Upper lobe of left lung (tissue), 4 donors: ENCODE results near the gene RACK1.

Experiments
- EP300 ChIP-seq, 4 donors: sonication (generic); formaldehyde crosslinking; IDR thresholded peaks; one replicate each; pipeline ENCODE4 v1.5.1; 2017; ENCODE audit warnings: antibody characterized with exemption in 4 of 4, control low read depth in 2 of 4
- POLR2A ChIP-seq, 4 donors: fragments of 450-650 bp; IDR thresholded peaks; one replicate each; pipeline ENCODE4 v1.5.1; 2016 to 2017; ENCODE audit warnings: antibody characterized with exemption in 4 of 4, mild to moderate bottlenecking in 2 of 4
- POLR2AphosphoS5 ChIP-seq, 2 donors: sonication (generic); formaldehyde crosslinking; IDR thresholded peaks; one replicate each; pipeline ENCODE4 v1.5.1; 2017; ENCODE audit warnings: antibody characterized with exemption in 2 of 2
- TF ChIP-seq, protein P1 (sequence below), 6 experiments: fragments of 450-650 bp in 4 of 6; fragments of 200-600 bp in 2 of 6; sonication (generic) in 2 of 6; IDR thresholded peaks; one replicate each; pipeline ENCODE4 v1.5.1; 2016 to 2019; ENCODE audit warnings: antibody characterized with exemption in 6 of 6

DNA sequence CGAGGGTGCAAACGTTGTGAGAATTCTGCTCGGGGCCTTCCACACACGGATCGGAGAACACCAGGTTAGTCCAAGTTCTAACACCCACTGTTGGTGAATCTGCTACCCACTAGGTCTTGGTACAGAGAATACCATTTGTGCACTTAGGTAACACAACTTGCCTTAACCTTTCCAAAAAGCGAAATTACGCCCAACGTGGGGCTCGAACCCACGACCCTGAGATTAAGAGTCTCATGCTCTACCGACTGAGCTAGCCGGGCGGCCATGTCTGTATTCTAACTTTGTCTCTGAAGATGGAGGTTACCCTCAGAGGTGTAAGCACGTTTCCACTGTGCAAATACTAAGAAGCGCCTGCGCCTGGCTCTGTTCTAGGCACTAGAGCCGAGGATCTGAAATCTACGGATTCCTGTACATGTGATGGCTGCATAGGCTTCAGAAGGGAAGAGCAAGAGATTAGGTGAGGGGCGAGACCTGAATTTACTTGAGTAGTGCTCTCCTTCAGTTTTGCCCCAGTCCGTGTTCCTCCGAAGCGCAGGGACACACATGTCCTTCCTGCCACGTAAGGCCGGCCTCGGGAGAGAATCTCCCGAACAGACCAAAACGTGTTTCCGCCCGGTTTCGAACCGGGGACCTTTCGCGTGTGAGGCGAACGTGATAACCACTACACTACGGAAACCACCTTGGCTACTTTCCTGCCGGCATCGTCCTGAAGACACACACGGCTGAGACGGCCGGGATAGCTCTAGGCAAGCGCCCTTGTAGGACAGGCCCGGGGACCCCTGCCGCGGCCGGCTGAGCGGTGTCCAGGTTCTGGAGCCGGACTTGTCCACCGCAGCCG, 21.7 kb downstream of the RACK1 start:
- TF ChIP-seq EP300 (IDR thresholded peaks at IDR 0.05) (no peak), POLR2A (IDR thresholded peaks at IDR 0.05) (peak in 1 of 4 donors; percentile 36), POLR2AphosphoS5 (IDR thresholded peaks at IDR 0.05) (peak; percentile 64 to 84)
- TF ChIP-seq, protein P1, sequence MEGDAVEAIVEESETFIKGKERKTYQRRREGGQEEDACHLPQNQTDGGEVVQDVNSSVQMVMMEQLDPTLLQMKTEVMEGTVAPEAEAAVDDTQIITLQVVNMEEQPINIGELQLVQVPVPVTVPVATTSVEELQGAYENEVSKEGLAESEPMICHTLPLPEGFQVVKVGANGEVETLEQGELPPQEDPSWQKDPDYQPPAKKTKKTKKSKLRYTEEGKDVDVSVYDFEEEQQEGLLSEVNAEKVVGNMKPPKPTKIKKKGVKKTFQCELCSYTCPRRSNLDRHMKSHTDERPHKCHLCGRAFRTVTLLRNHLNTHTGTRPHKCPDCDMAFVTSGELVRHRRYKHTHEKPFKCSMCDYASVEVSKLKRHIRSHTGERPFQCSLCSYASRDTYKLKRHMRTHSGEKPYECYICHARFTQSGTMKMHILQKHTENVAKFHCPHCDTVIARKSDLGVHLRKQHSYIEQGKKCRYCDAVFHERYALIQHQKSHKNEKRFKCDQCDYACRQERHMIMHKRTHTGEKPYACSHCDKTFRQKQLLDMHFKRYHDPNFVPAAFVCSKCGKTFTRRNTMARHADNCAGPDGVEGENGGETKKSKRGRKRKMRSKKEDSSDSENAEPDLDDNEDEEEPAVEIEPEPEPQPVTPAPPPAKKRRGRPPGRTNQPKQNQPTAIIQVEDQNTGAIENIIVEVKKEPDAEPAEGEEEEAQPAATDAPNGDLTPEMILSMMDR (IDR thresholded peaks at IDR 0.05) = no peak
